Activated T-helper 2 cell treated with anti-CD3 and anti-CD28 coated beads, Interferon-gamma antibody, Interleukin-2, Interleukin-4, amounts not matched to agents 10 μg/mL and 5 μg/mL and 100 μg/mL, durations not matched to agents 14 hours and 24 hours and 36 hours (primary cell): Measurements from ENCODE around the gene LDLRAD3. TPM values are rescaled to one million over a fixed set of nuclear protein-coding genes. Genes with fewer than 3 reads are reported as not detected.

Source experiments
- DNase-seq: peaks from one replicate; pipeline ENCODE4 v3.0.0; 2021; ENCODE audit warnings: low spot score
- H3K27ac Mint-ChIP-seq: one replicate; pipeline ENCODE4 v1.8.0; 2021; ENCODE audit warnings: mixed read lengths
- H3K27me3 Mint-ChIP-seq: one replicate; pipeline ENCODE4 v1.8.0; 2021; ENCODE audit warnings: low read depth, mixed read lengths
- H3K36me3 Mint-ChIP-seq: one replicate; pipeline ENCODE4 v1.8.0; 2021; ENCODE audit warnings: low read depth, mixed read lengths
- H3K4me1 Mint-ChIP-seq: one replicate; pipeline ENCODE4 v1.8.0; 2021; ENCODE audit warnings: low read depth, mixed read lengths
- H3K4me3 Mint-ChIP-seq: one replicate; pipeline ENCODE4 v1.8.0; 2021; ENCODE audit warnings: low read depth, mild to moderate bottlenecking, moderate library complexity, mixed read lengths
- H3K9me3 Mint-ChIP-seq: one replicate; pipeline ENCODE4 v1.8.0; 2021; ENCODE audit warnings: mixed read lengths
- intact Hi-C: fragments of 100-400 bp; cut with micrococcal nuclease; formaldehyde crosslinking; loops from one replicate; pipeline ENCODE4 v1.15.1; 2023
- total RNA-seq: library from RNA; stranded (reverse); gene quantifications from 2 replicates; pipeline ENCODE4 v1.2.3, GENCODE V29; 2022

Gene LDLRAD3
- total RNA-seq, 1 donor from 2014 or later = 1.4 TPM

GRCh38 chr11:36268337-36268985, 324.6 kb downstream of the LDLRAD3 start:
- Mint-ChIP-seq H3K4me1 (peaks cover 5% of the 10 kb centered on the region), H3K27me3 (no peaks in the 10 kb centered on the region), H3K36me3 (peaks cover 6% of the 10 kb centered on the region), H3K4me3 (no peak overlapping the region), H3K9me3 (no peaks in the 10 kb centered on the region), H3K27ac (no peak overlapping the region)
- DNase-seq = no peak
- intact Hi-C loops = loop anchor here (5.0 kb wide), 2 partner anchors 226 to 446 kb away; no protein-coding TSS in a partner anchor

GRCh38 chr11:36270701-36271100, 326.8 kb downstream of the LDLRAD3 start:
- H3K27ac Mint-ChIP-seq = no peak overlapping the region
- intact Hi-C loops = no loop called here
- no peaks in the 10 kb centered on the region for H3K27me3 Mint-ChIP-seq
- H3K36me3 Mint-ChIP-seq = peaks cover 9% of the 10 kb centered on the region
- H3K4me1 Mint-ChIP-seq = peaks cover 5% of the 10 kb centered on the region
- H3K9me3 Mint-ChIP-seq = no peaks in the 10 kb centered on the region
- no peak overlapping the region for H3K4me3 Mint-ChIP-seq
- no peak for DNase-seq

- Mint-ChIP-seq H3K27me3 (no peaks in the 10 kb centered on the region), H3K4me1 (peaks cover 5% of the 10 kb centered on the region), H3K36me3 (peaks cover 9% of the 10 kb centered on the region), H3K9me3 (no peaks in the 10 kb centered on the region), H3K27ac (no peak overlapping the region), H3K4me3 (no peak overlapping the region)
- DNase-seq = no peak
- intact Hi-C loops = no loop called here
Observed at GRCh38 chr11:36271794-36272407, 328.0 kb downstream of the LDLRAD3 start.

GRCh38 chr11:36273110-36273509, 329.2 kb downstream of the LDLRAD3 start:
- no peaks in the 10 kb centered on the region for H3K27me3 Mint-ChIP-seq
- H3K4me1 Mint-ChIP-seq = peaks cover 5% of the 10 kb centered on the region
- no peak overlapping the region for H3K27ac Mint-ChIP-seq
- no peaks in the 10 kb centered on the region for H3K9me3 Mint-ChIP-seq
- intact Hi-C loops = no loop called here
- no peak for DNase-seq
- no peak overlapping the region for H3K4me3 Mint-ChIP-seq
- peaks cover 9% of the 10 kb centered on the region for H3K36me3 Mint-ChIP-seq

- no peaks in the 10 kb centered on the region for H3K9me3 Mint-ChIP-seq
- peaks cover 9% of the 10 kb centered on the region for H3K36me3 Mint-ChIP-seq
- no peak overlapping the region for H3K4me3 Mint-ChIP-seq
Observed at GRCh38 chr11:36274414-36274813, 330.6 kb downstream of the LDLRAD3 start.

GRCh38 chr11:36278531-36279282, 334.8 kb downstream of the LDLRAD3 start:
- peaks cover 1% of the 10 kb centered on the region for H3K36me3 Mint-ChIP-seq
- H3K27me3 Mint-ChIP-seq = no peaks in the 10 kb centered on the region
- H3K27ac Mint-ChIP-seq = no peak overlapping the region
- H3K4me1 Mint-ChIP-seq = no peaks in the 10 kb centered on the region
- no peaks in the 10 kb centered on the region for H3K9me3 Mint-ChIP-seq
- intact Hi-C loops = no loop called here
- H3K4me3 Mint-ChIP-seq = no peak overlapping the region
- DNase-seq = no peak

More at GRCh38 chr11:36274414-36274813, 330.6 kb downstream of the LDLRAD3 start:
- DNase-seq = no peak
- H3K27me3 Mint-ChIP-seq = no peaks in the 10 kb centered on the region
- no peak overlapping the region for H3K27ac Mint-ChIP-seq
- peaks cover 5% of the 10 kb centered on the region for H3K4me1 Mint-ChIP-seq
- intact Hi-C loops = no loop called here

GRCh38 chr11:36280531-36280930, 336.7 kb downstream of the LDLRAD3 start:
- no peak for DNase-seq
- H3K9me3 Mint-ChIP-seq = no peaks in the 10 kb centered on the region
- H3K4me3 Mint-ChIP-seq = no peak overlapping the region
- intact Hi-C loops = no loop called here
- no peaks in the 10 kb centered on the region for H3K27me3 Mint-ChIP-seq
- no peak overlapping the region for H3K27ac Mint-ChIP-seq
- peaks cover 4% of the 10 kb centered on the region for H3K4me1 Mint-ChIP-seq
- no peaks in the 10 kb centered on the region for H3K36me3 Mint-ChIP-seq
